Endothelial cell of umbilical vein (primary cell): ENCODE measurements around the gene HPS3. TPM values are rescaled to one million over a fixed set of nuclear protein-coding genes. Genes with fewer than 3 reads are reported as not detected.

Source experiments
- BruUV-seq: library from RNA; stranded (reverse); fragments of 400-500 nt; replicated peaks from 2 replicates; lab custom pipeline; 2021; lab: Mats Ljungman, UMichigan
- CTCF ChIA-PET: fragments of 300-600, 350-600 bp; sonication (Branson Sonifier 250); formaldehyde crosslinking; loops from one replicate; lab custom pipeline; 2021; ENCODE audit warnings: antibody characterized with exemption, inconsistent platforms; lab: Charles Lee
- POLR2A ChIA-PET: fragments of 300-600, 350-600 bp; sonication (Branson Sonifier 250); formaldehyde crosslinking; loops from one replicate; lab custom pipeline; 2021; ENCODE audit warnings: antibody characterized with exemption, inconsistent platforms; lab: Charles Lee
- DNase-seq: peaks from one replicate; pipeline ENCODE4 v3.0.0-alpha.2; 2011; ENCODE audit warnings: low read depth, low spot score
- FAIRE-seq: peaks from 2 replicates; lab custom pipeline; 2011; peaks lifted over from hg19 to GRCh38; lab: Jason Lieb, UNC
- H2AFZ ChIP-seq: 2 replicates; pipeline ENCODE4 v1.6.0; 2012; ENCODE audit warnings: low read depth, low read length, control low read depth, inconsistent platforms
- H3K27ac ChIP-seq: 2 replicates; pipeline ENCODE4 v1.5.1; 2011; ENCODE audit warnings: low read depth, mild to moderate bottlenecking, control low read depth, low read length, moderate library complexity; ENCODE audit not compliant: insufficient read depth
- H3K27me3 ChIP-seq, 2 experiments: 2 replicates each; pipeline versions ENCODE4 v1.6.0 to v1.6.1; 2011; ENCODE audit warnings: low read length in 2 of 2, mixed read lengths in 1 of 2; ENCODE audit not compliant: control insufficient read depth in 2 of 2, insufficient read depth in 2 of 2
- H3K36me3 ChIP-seq, 2 experiments: 2 replicates in 1 of 2; 3 replicates in 1 of 2; pipeline ENCODE4 v1.5.1; 2011; ENCODE audit warnings: low read length in 2 of 2, mild to moderate bottlenecking in 1 of 2, moderate library complexity in 1 of 2; ENCODE audit not compliant: control insufficient read depth in 2 of 2, insufficient read depth in 2 of 2; ENCODE audit errors: extremely low read depth in 1 of 2
- H3K4me1 ChIP-seq: 3 replicates; pipeline ENCODE4 v1.5.1; 2011; ENCODE audit warnings: mild to moderate bottlenecking, low read length; ENCODE audit not compliant: control insufficient read depth, insufficient read depth; ENCODE audit errors: extremely low read depth
- H3K4me2 ChIP-seq: 2 replicates; pipeline ENCODE4 v1.6.1; 2011; ENCODE audit warnings: low read length, control low read depth, mixed read lengths; ENCODE audit not compliant: insufficient read depth
- H3K4me3 ChIP-seq, 3 experiments: fragments of 200-600 bp in 1 of 3; sonication (generic), shearing (Covaris generic) in 1 of 3; replicated peaks in 1 of 3; 2 replicates each; pipeline ENCODE4 v1.5.1; 2011 to 2016; ENCODE audit warnings: control low read depth in 3 of 3, low read length in 3 of 3, mild to moderate bottlenecking in 2 of 3, inconsistent platforms in 1 of 3, low read depth in 1 of 3, moderate library complexity in 1 of 3; ENCODE audit not compliant: insufficient read depth in 1 of 3
- H3K79me2 ChIP-seq: 2 replicates; pipeline ENCODE4 v1.6.0; 2012; ENCODE audit warnings: low read length, inconsistent platforms; ENCODE audit not compliant: control insufficient read depth, insufficient read depth
- H3K9ac ChIP-seq: replicated peaks from 2 replicates; pipeline ENCODE3; 2011; ENCODE audit warnings: low read length, control low read depth; ENCODE audit not compliant: insufficient read depth; ENCODE audit errors: extremely low read depth
- H3K9me1 ChIP-seq: replicated peaks from 3 replicates; pipeline ENCODE4 v1.6.0; 2011; ENCODE audit warnings: mild to moderate bottlenecking, low read length; ENCODE audit not compliant: control insufficient read depth, insufficient read depth; ENCODE audit errors: extremely low read depth
- H3K9me3 ChIP-seq: replicated peaks from 2 replicates; pipeline ENCODE4 v1.5.1; 2012; ENCODE audit warnings: low read length, inconsistent platforms; ENCODE audit not compliant: control insufficient read depth, insufficient read depth
- H4K20me1 ChIP-seq: replicated peaks from 2 replicates; pipeline ENCODE3; 2011; ENCODE audit warnings: mild to moderate bottlenecking, low read length; ENCODE audit not compliant: control insufficient read depth, insufficient read depth; ENCODE audit errors: extremely low read depth
- CTCF ChIP-seq, 2 donors: IDR thresholded peaks; 1 replicate in 1 of 2; 2 replicates in 1 of 2; pipeline ENCODE4 v1.5.1; 2011; ENCODE audit warnings: low read length in 2 of 2, mild to moderate bottlenecking in 2 of 2, moderate library complexity in 2 of 2, control low read depth in 1 of 2, inconsistent platforms in 1 of 2, low read depth in 1 of 2; ENCODE audit not compliant: insufficient read depth in 1 of 2; ENCODE audit errors: extremely low read depth in 1 of 2
- GATA2 ChIP-seq: IDR thresholded peaks from 2 replicates; pipeline ENCODE4 v1.7.0; 2011; ENCODE audit warnings: low read depth, mild to moderate bottlenecking, moderate library complexity, mixed read lengths, low read length; ENCODE audit not compliant: insufficient read length, insufficient read depth
- JUN ChIP-seq: IDR thresholded peaks from 2 replicates; pipeline ENCODE4 v1.6.1; 2011; ENCODE audit warnings: borderline replicate concordance, low read depth; ENCODE audit not compliant: insufficient read length, insufficient read depth
- POLR2A ChIP-seq: IDR thresholded peaks from 2 replicates; pipeline ENCODE4 v1.6.1; 2012; ENCODE audit warnings: low read depth, mild to moderate bottlenecking, control low read depth, low read length
- POLR2AphosphoS5 ChIP-seq: IDR thresholded peaks from 2 replicates; pipeline ENCODE4 v1.6.1; 2012; ENCODE audit warnings: low read depth, mild to moderate bottlenecking, control low read depth, low read length, moderate library complexity; ENCODE audit not compliant: insufficient read depth
- dilution Hi-C: fragments of 300-500 bp; cut with MboI; formaldehyde crosslinking; loops from one replicate; pipeline ENCODE4 v1.15.0; 2019; ENCODE audit warnings: low sequenced_read_pairs; ENCODE audit not compliant: extremely low pct_ligation_motif_present
- intact Hi-C: fragments of 100-400 bp; cut with micrococcal nuclease; formaldehyde crosslinking; loops from one replicate; pipeline ENCODE4 v1.10.0; 2022
- polyA plus RNA-seq, 4 experiments: library from polyadenylated mRNA; depleted of rRNA in 3 of 4; stranded (reverse) in 3 of 4; unstranded in 1 of 4; fragments of >200 nt; gene quantifications; 2 replicates each; pipeline versions ENCODE4 v1.2.1 to v1.2.3, GENCODE V29; 2011 to 2012; ENCODE audit warnings: missing spikeins in 1 of 4
- total RNA-seq: library from RNA; stranded (reverse); gene quantifications from 2 replicates; pipeline ENCODE4 v1.2.3, GENCODE V29; 2021

Gene HPS3
- total and polyA plus RNA-seq, 2 donors (not counting 3 experiments of a cell fraction or from before 2014, with no cell fraction given) = 8.8 to 16.1 TPM

- POLR2A ChIA-PET = no interaction called here
- BruUV-seq = no TSS peak
- dilution Hi-C loops = no loop called here
Measured at GRCh38 chr3:149186219-149186618, 56.8 kb downstream of the HPS3 start.

More at GRCh38 chr3:149186219-149186618, 56.8 kb downstream of the HPS3 start:
- FAIRE-seq = no peak
- Histone ChIP-seq H2AFZ (no peak overlapping the region), H3K36me3 (no peaks in the 10 kb centered on the region), H3K4me3 (no peak overlapping the region), H3K4me1 (no peaks in the 10 kb centered on the region), H4K20me1 (no peaks in the 10 kb centered on the region), H3K79me2 (no peaks in the 10 kb centered on the region), H3K27ac (no peak overlapping the region), H3K9me1 (no peaks in the 10 kb centered on the region), H3K9me3 (no peaks in the 10 kb centered on the region), H3K27me3 (no peaks in the 10 kb centered on the region), H3K9ac (no peak overlapping the region), H3K4me2 (no peak overlapping the region)
- DNase-seq = no peak
- CTCF ChIA-PET = no interaction called here
- intact Hi-C loops = no loop called here
- TF ChIP-seq CTCF (IDR thresholded peaks at IDR 0.05; ENCODE audit: extremely low read depth in 1 of 2, insufficient read depth in 1 of 2, low read depth in 1 of 2, low read length in 2 of 2) (no peak), POLR2AphosphoS5 (no peak), POLR2A (no peak), JUN (no peak), GATA2 (no peak)
